GM12878 (cell line): ENCODE data around the gene FAM221B. TPM values are rescaled to one million over a fixed set of nuclear protein-coding genes. Genes with fewer than 3 reads are reported as not detected.

Experiments used
- ATAC-seq: fragments of 200-7000 bp; cut with Tn5 transposase; 3 replicates; pipeline ENCODE4 v1.9.1; 2020; ENCODE audit warnings: mild to moderate bottlenecking, moderate library complexity
- BruUV-seq: library from RNA; stranded (reverse); fragments of 400-500 nt; replicated peaks from 2 replicates; lab custom pipeline; 2021; lab: Mats Ljungman, UMichigan
- CTCF ChIA-PET: fragments of 300-600 bp; sonication (Branson Sonifier 250); formaldehyde crosslinking; extraction: SDS; loops from one replicate; lab custom pipeline; 2021; ENCODE audit warnings: inconsistent platforms; lab: Yijun Ruan, JAX
- POLR2A ChIA-PET: fragments of 350-600 bp; formaldehyde crosslinking; extraction: SDS; loops from one replicate; lab custom pipeline; 2021; ENCODE audit warnings: inconsistent platforms; lab: Charles Lee
- RAD21 ChIA-PET: fragments of 300-600 bp; sonication (Branson Sonifier 250); formaldehyde crosslinking; loops from one replicate; lab custom pipeline; 2023; ENCODE audit warnings: antibody characterized with exemption; ENCODE audit not compliant: unreplicated experiment; lab: Charles Lee
- SMC1A ChIA-PET: fragments of 300-600 bp; sonication (Branson Sonifier 250); formaldehyde crosslinking; loops from one replicate; lab custom pipeline; 2023; ENCODE audit not compliant: unreplicated experiment, uncharacterized antibody; lab: Charles Lee
- DNase-seq: peaks from one replicate; pipeline ENCODE4 v3.0.0-alpha.2; 2011; ENCODE audit warnings: low read depth, low spot score
- FAIRE-seq: peaks from 3 replicates; lab custom pipeline; 2011; peaks lifted over from hg19 to GRCh38; lab: Jason Lieb, UNC
- H2AFZ ChIP-seq: 2 replicates; pipeline ENCODE4 v1.6.0; 2011; ENCODE audit warnings: low read depth, low read length, control low read depth; ENCODE audit not compliant: control insufficient read depth
- H3K27ac ChIP-seq: 2 replicates; pipeline ENCODE4 v1.5.1; 2011; ENCODE audit warnings: control low read depth; ENCODE audit not compliant: control insufficient read depth, insufficient read depth
- H3K27me3 ChIP-seq, 2 experiments: replicated peaks in 1 of 2; 2 replicates each; pipeline versions ENCODE4 v1.6.0 to v1.6.1; 2011; ENCODE audit warnings: low read length in 1 of 2; ENCODE audit not compliant: control insufficient read depth in 2 of 2, insufficient read depth in 2 of 2
- H3K36me3 ChIP-seq, 2 experiments: 2 replicates each; pipeline ENCODE4 v1.5.1; 2011; ENCODE audit warnings: low read length in 1 of 2; ENCODE audit not compliant: control insufficient read depth in 2 of 2, insufficient read depth in 2 of 2
- H3K4me1 ChIP-seq: 2 replicates; pipeline ENCODE4 v1.6.1; 2011; ENCODE audit warnings: mild to moderate bottlenecking, low read length, moderate library complexity, mixed read lengths; ENCODE audit not compliant: control insufficient read depth, insufficient read depth
- H3K4me2 ChIP-seq: 2 replicates; pipeline ENCODE4 v1.6.0; 2011; ENCODE audit warnings: control low read depth; ENCODE audit not compliant: control insufficient read depth, insufficient read depth
- H3K4me3 ChIP-seq: fragments of 200-600 bp; sonication (generic); 2 replicates; pipeline ENCODE4 v1.5.1; 2016
- H3K79me2 ChIP-seq: 2 replicates; pipeline ENCODE4 v1.6.0; 2011; ENCODE audit warnings: low read length; ENCODE audit not compliant: control insufficient read depth, insufficient read depth
- H3K9ac ChIP-seq: 2 replicates; pipeline ENCODE4 v1.8.0; 2011; ENCODE audit warnings: low read length, control low read depth, mixed read lengths; ENCODE audit not compliant: control insufficient read depth, insufficient read depth
- H3K9me3 ChIP-seq: replicated peaks from 3 replicates; pipeline ENCODE4 v1.5.1; 2011; ENCODE audit warnings: mild to moderate bottlenecking, low read length; ENCODE audit not compliant: control insufficient read depth, insufficient read depth
- H4K20me1 ChIP-seq: 2 replicates; pipeline ENCODE4 v1.6.0; 2011; ENCODE audit not compliant: control insufficient read depth, insufficient read depth
- BACH1 ChIP-seq: fragments of 450-650 bp; IDR thresholded peaks from 2 replicates; pipeline ENCODE4 v1.6.1; 2017; ENCODE audit warnings: mild to moderate bottlenecking, borderline replicate concordance
- E2F4 ChIP-seq: IDR thresholded peaks from 2 replicates; pipeline ENCODE4 v1.6.1; 2012; ENCODE audit warnings: low read depth, low read length, improper control_type of control experiment
- HDAC2 ChIP-seq: fragments of 200-600 bp; sonication (generic); IDR thresholded peaks from 2 replicates; pipeline ENCODE4 v1.6.1; 2017
- HDAC6 ChIP-seq: fragments of 200-600 bp; sonication (generic); IDR thresholded peaks from one replicate; pipeline ENCODE4 v1.8.0; 2017; ENCODE audit warnings: antibody characterized with exemption; ENCODE audit not compliant: unreplicated experiment
- HSF1 ChIP-seq: fragments of 150-350 bp; IDR thresholded peaks from 2 replicates; pipeline ENCODE4 v1.6.1; 2014; ENCODE audit warnings: mild to moderate bottlenecking, low read depth, low read length
- IKZF2 ChIP-seq, 2 experiments: fragments of 450-650 bp; IDR thresholded peaks; 2 replicates each; pipeline ENCODE4 v1.6.1; 2017; ENCODE audit warnings: mild to moderate bottlenecking in 2 of 2, moderate library complexity in 2 of 2
- KDM1A ChIP-seq: fragments of 200-600 bp; sonication (generic); IDR thresholded peaks from 2 replicates; pipeline ENCODE4 v1.6.1; 2016; ENCODE audit warnings: borderline replicate concordance
- NFIC ChIP-seq: IDR thresholded peaks from 2 replicates; pipeline ENCODE4 v1.6.1; 2012; ENCODE audit warnings: low read depth, mild to moderate bottlenecking, inconsistent platforms, low read length, moderate library complexity
- NR2C1 ChIP-seq: fragments of 450-650 bp; IDR thresholded peaks from 2 replicates; pipeline ENCODE4 v1.6.1; 2017; ENCODE audit warnings: antibody characterized with exemption, mild to moderate bottlenecking, moderate library complexity
- PML ChIP-seq: IDR thresholded peaks from 2 replicates; pipeline ENCODE4 v1.6.1; 2012; ENCODE audit warnings: low read length, inconsistent platforms
- POLR2A ChIP-seq: IDR thresholded peaks from 2 replicates; pipeline ENCODE4 v1.6.1; 2011; ENCODE audit warnings: low read depth, mild to moderate bottlenecking, low read length
- SIX5 ChIP-seq: IDR thresholded peaks from 2 replicates; pipeline ENCODE4 v1.6.1; 2011; ENCODE audit warnings: mild to moderate bottlenecking, low read depth, low read length, moderate library complexity; ENCODE audit not compliant: severe bottlenecking
- TCF7 ChIP-seq: IDR thresholded peaks from 2 replicates; pipeline ENCODE4 v1.6.1; 2014; ENCODE audit warnings: antibody characterized with exemption, borderline replicate concordance
- YBX1 ChIP-seq: fragments of 450-650 bp; IDR thresholded peaks from 2 replicates; pipeline ENCODE4 v1.6.1; 2016; ENCODE audit warnings: antibody characterized with exemption
- ZNF384 ChIP-seq: IDR thresholded peaks from 2 replicates; pipeline ENCODE4 v1.6.1; 2012; ENCODE audit warnings: low read depth, mild to moderate bottlenecking, low read length, improper control_type of control experiment, borderline replicate concordance
- ZSCAN29 ChIP-seq: fragments of 450-650 bp; IDR thresholded peaks from 2 replicates; pipeline ENCODE4 v1.6.1; 2017; ENCODE audit warnings: mild to moderate bottlenecking, moderate library complexity
- WGBS: methylation state at CpG from one replicate; pipeline ENCODE4 v1.1.6; 2016; ENCODE audit warnings: low lambda C conversion rate; ENCODE audit not compliant: insufficient replicate concordance, insufficient coverage; ENCODE audit errors: missing lambda C conversion rate; 5-methylcytosine and 5-hydroxymethylcytosine counted together
- in situ Hi-C: fragments of 300-500 bp; cut with MboI; formaldehyde crosslinking; loops from 9 replicates; pipeline ENCODE4 v1.14.3; 2018; ENCODE audit warnings: mixed read lengths
- intact Hi-C: fragments of 100-400 bp; cut with micrococcal nuclease; formaldehyde crosslinking; loops from one replicate; pipeline ENCODE4 v1.14.2; 2022; ENCODE audit not compliant: unreplicated experiment
- polyA plus RNA-seq, 11 experiments: library from polyadenylated mRNA; depleted of rRNA in 4 of 11; unstranded in 6 of 11; stranded (reverse) in 5 of 11; fragments of >200 nt; fragmentation: Nextera tagmentation in 4 of 11; fragmentation: Illumina TruSeq in 1 of 11; extraction: Ambion mirVana in 4 of 11; extraction: Trizol in 1 of 11; gene quantifications; 1 replicate in 1 of 11; 2 replicates in 10 of 11; pipeline versions ENCODE4 v1.2.1 to v1.2.3, GENCODE V29; 2011 to 2016; ENCODE audit warnings: inconsistent platforms in 2 of 11, missing spikeins in 2 of 11, low read depth in 1 of 11
- total RNA-seq, 4 experiments: library from RNA; depleted of rRNA in 3 of 4; stranded (reverse); fragments of >200 nt in 3 of 4; fragmentation: Illumina TruSeq in 1 of 4; extraction: Trizol in 1 of 4; gene quantifications; 2 replicates each; pipeline versions ENCODE4 v1.2.1 to v1.2.3, GENCODE V29; 2013 to 2021

The FAM221B gene
- total and polyA plus RNA-seq, 10 of the 15 experiments (the other 5 are each of a cell fraction or from before 2014, with no cell fraction given): 0.02 to 0.12 (median 0.04) TPM; not detected in 5

DNA sequence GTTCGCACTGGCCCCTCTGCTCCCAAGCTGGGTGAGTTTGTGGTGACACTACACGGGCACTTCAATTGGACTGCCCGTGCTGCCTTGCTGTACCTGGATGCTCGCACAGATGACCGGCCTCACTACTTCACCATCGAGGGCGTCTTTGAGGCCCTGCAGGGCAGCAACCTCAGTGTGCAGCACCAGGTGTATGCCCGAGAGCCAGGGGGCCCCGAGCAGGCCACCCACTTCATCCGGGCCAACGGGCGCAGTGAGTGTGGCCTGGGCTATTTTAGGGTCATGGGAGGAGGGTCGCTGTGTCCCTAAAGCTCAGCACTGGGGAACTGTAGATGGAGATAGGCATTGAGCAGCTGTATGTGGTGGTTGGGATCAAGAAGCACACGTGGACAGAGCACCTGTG, 35.7 kb downstream of the FAM221B start:
- Histone ChIP-seq H3K79me2 (no peaks in the 10 kb centered on the region), H3K9ac (no peak overlapping the region), H3K27ac (no peak overlapping the region), H3K27me3 (no peaks in the 10 kb centered on the region), H3K4me1 (peaks cover 11% of the 10 kb centered on the region), H4K20me1 (no peaks in the 10 kb centered on the region; the same call in 1 of the 2 replicates), H3K36me3 (no peaks in the 10 kb centered on the region; a peak in 2 of 4 replicates), H2AFZ (no peak overlapping the region), H3K4me2 (no peak overlapping the region), H3K9me3 (no peaks in the 10 kb centered on the region), H3K4me3 (no peak overlapping the region)
- BruUV-seq: no TSS peak
- ChIA-PET RAD21 (no interaction called here), CTCF (interaction anchor here (1.4 to 2.3 kb wide), 2 partner anchors 31 to 89 kb away, joined by 5 to 6 read pairs; no protein-coding TSS in a partner anchor), POLR2A (no interaction called here), SMC1A (no interaction called here)
- intact Hi-C loops: no loop called here
- TF ChIP-seq TCF7 (no peak), NFIC (no peak), BACH1 (no peak), SIX5 (no peak), YBX1 (no peak), E2F4 (no peak), HDAC2 (no peak), IKZF2 (IDR thresholded peaks at IDR 0.05) (no peak), POLR2A (no peak), HSF1 (no peak), ZSCAN29 (no peak), PML (no peak), NR2C1 (no peak), ZNF384 (no peak), KDM1A (no peak), HDAC6 (no peak)
- DNase-seq (no peak), FAIRE-seq (no peak), ATAC-seq (no peak)
- in situ Hi-C loops: no loop called here
- 91% methylated on average over 14 of the region's 14 CpGs for WGBS
